GM19452 (cell line): Measurements from ENCODE around the gene MCAM.

Experiments
- ATAC-seq: cut with Tn5 transposase; IDR thresholded peaks from one replicate; pipeline ENCODE4 v1.9.1; 2021; ENCODE audit not compliant: unreplicated experiment

Gene MCAM

GRCh38 chr11:119332111-119332765, 15.3 kb upstream of the MCAM start:
- no peak for ATAC-seq

GRCh38 chr11:119330237-119330636, 13.3 kb upstream of the MCAM start:
- no peak for ATAC-seq

GRCh38 chr11:119329320-119329719, 12.4 kb upstream of the MCAM start:
- ATAC-seq, result no peak

- ATAC-seq, result no peak
Observed at GRCh38 chr11:119324189-119324588, 7.3 kb upstream of the MCAM start.

DNA sequence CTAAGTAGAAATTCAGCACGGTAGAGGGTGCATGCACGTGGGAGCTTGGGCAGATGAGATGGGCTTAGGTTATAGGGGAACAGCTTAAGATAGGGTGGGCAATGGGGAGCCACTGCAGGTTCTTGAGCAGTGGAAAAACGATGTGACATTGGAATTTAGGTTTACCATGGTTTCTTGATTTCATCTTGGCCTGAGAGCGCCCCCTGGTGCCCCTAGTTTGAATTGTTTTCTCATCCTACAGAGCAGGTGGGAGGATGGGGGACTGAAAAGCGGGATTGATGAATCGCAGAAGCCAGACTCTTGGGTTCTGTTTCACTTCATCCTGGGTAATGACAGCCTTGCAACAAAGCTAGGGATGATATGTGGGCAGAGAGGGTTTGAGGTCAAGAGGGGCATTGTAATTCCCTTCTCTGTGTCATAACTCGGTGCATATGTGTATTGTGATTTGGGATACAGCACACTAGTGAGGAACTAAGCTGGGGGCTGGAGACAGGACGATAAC, 6.7 kb upstream of the MCAM start:
- ATAC-seq, result no peak

DNA sequence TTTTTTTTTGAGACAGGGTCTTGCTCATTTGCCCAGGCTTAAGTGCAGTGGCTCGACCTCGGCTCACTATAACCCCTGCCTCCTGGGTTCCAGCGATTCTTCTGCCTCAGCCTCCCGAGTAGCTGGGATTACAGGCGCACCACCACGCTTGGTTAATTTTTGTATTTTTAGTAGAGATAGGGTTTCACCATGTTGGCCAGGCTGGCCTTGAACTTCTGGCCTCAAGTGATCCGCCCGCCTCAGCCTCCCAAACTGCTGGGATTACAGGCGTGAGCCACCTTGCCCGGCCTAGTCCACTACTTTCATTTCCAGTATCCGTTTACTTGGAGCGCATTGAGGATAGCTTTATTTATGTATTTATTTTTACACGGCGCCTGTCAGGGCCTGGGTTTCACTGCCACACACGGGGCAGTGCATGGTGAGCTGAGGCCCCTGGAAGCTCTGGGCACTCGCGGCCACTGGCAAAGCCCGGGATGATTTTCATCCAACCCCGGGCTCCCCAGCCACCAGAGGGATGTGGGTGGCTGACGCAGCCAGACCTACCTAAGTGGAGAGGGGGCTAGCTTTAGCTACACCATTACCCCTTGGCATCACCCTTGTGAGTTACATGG, 6.1 kb upstream of the MCAM start:
- no peak for ATAC-seq

DNA sequence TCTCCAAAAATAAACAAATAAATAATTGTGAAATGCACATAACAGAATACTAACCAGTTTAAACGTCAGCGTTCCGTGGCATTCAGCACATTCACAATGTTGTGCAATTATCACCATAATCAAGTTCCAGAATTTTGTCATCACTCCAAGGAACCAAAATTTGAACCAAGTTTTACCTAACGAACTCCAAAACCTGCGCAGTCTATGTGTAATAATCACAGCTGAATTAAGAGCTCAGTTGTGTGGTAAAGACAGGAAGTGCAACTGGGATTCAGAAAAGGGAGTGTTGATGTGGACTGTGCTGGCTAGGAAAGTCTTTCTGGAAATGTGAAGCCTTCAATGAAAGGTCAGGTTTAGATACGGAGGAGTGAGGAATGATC, 5.4 kb upstream of the MCAM start:
- no peak for ATAC-seq

DNA sequence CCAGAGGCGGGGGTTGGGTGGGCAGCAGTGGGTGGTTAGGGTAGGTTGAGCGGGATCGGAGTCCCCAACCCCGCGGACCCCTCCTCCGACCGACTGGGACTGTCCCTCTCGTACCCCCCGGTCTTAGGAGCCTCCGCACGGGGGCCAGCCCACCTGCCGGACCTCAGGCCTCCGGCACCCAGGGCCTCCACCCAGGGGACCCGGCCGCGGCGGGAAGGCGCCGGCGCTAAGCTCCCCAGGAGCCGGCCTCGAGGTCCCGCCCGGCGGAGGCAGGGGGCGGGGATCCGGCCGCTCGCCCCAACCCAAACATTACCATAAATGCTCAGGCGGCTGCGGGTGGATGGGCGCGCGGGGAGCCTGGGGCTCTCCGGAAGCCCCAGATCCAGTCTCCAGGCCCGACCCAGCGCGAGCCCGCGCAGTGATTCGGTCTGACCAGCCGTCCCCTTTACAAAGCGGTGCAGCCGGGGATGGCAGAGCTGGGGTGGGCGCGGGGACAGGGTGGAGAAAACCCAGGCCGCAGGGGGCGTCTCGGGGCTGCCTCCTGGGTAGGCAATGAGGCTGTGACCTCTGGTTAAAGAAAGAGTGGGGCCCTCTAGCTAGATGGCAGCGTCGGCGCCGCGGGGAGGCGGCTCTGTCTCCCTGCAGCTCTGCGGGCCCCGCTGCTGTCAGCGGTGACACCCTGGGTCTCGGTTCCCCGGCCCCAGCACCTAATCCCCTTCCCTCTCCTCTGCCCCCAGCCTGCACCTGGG, 4.0 kb upstream of the MCAM start:
- peak; percentile 56 for ATAC-seq

GRCh38 chr11:119320240-119320775, 3.4 kb upstream of the MCAM start:
- no peak for ATAC-seq

DNA sequence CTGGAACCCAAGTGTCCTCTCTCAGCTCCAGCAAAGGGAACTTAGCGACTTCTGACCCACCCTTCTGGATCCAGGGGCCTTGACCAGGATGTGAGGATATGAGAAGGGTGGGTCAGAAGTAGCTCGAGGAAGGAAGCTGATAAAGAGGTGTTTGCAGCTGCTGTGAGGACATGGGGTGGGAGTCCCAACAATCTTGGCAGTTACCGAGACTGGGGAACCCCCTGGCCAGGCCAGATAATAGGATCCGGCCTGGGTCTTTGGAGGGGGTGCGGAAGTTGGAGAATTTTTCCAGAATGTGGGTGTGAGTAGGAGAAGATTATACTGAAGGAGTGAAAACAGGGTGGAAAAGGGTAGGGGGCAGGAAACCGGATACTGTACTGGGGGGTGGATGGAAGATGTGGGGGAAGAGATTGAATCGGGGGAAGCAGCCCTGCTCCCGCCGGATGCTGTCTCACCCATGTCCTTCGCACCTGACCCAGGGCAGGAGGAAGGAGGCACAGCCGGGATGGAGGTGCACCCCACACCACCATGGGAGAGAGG, 2.8 kb upstream of the MCAM start:
- ATAC-seq, result no peak

DNA sequence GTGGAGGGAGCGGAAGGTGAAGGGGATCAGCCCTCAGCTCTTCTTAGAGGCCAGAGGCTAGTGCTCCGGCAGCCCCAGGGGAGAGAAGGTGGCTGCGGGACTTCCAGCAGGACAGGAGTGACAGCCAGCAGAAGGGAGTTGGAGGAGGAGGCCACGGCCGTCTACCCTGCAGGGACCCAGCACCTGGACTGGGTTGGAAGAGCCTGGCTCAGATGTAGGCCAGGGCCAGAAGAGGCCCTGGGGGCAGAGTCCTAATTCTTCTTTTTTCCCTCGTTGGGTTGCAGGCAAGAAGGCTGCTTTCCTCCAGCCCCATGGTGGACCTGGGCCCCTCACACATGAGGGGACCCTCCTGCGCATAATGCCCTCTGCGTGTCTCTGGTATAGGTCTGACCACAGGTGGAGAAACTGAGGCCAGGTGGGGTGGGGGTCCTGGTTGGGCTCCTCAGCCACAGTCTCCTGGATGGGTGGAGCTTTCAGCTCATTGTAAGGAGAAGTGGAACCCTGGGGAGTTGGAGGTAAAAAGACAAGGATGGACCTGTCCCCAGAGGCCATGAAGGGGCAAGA, 2.3 kb upstream of the MCAM start:
- ATAC-seq, result no peak

GRCh38 chr11:119318240-119319135, 1.6 kb upstream of the MCAM start:
- ATAC-seq, result no peak

GRCh38 chr11:119317592-119318239, 786 bp upstream of the MCAM start:
- no peak for ATAC-seq

DNA sequence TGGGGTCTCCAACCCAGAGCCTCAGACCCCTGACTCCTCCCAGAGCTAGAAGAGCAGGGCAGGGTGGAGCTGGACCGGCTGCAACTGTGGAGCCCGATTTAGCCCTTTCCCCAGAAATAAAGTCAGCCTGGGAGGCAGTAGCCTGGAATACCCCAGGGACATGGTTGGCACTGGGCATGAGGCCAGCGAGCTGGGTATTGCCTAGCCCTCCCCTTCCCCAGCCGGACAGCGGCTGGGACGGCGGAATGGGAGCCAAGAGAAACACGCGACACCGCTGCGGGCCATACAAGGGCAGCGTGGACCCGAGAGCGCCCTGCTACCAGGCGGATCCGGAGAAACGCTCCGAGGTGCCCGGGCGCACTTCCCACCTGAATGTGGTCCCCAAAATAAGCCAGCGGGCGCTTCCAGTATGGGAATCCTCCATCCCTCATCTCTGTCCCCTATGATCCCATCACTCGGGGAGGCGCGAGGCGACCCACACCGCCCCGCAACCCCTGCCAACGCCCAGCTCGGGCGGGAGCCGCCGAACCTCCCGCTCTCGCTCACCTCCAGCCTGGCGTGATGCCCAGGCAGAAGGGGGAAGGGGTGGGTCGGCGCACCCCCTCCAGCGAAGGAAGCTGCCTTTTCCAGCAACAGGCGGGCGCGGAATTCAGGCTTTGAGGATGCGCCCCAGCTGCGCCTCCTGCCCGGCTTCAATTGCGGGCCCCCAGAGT, 758 bp downstream of the MCAM start:
- ATAC-seq, result no peak

- ATAC-seq, result no peak
Observed at GRCh38 chr11:119315131-119316015, 1.6 kb downstream of the MCAM start.

- no peak for ATAC-seq
Observed at GRCh38 chr11:119314726-119315125, 2.2 kb downstream of the MCAM start.

- ATAC-seq, result no peak
Observed at GRCh38 chr11:119310682-119311052, 6.3 kb downstream of the MCAM start.
